ENCODE results near the gene STIP1. TPM values are rescaled to one million over a fixed set of nuclear protein-coding genes. Genes with fewer than 3 reads are reported as not detected.

STIP1 gene
- total and polyA plus RNA-seq, 4 donors, result 22.6 to 58.1 (median 42.5) TPM

DNA sequence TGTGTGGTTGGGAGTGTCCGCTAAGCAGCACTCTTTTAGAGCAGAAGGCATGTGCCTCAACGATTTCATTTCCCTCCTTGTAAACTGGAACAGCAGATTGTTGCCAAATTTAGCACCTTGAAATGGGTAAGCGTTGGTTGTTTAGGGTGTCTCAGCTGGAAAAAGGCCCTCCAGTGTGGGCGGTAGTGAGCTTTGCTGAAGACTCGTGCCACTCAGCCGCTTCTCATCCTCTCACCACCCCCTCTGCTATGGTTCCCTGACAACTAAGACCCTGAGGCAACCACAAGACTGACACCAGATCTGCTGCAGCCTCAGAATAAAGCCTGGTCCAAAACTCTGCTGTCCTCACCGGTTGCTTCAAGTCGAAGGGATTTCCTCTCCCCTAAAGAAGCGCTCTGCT, 10.7 kb downstream of the STIP1 start:
- Histone ChIP-seq H3K9ac (ENCODE audit: low read depth in 1 of 2, low read length in 2 of 2) (no peak overlapping the region), H3K4me3 (ENCODE audit: low read depth in 1 of 3, low read length in 3 of 3) (no peak overlapping the region), H3K27me3 (ENCODE audit: control insufficient read depth in 4 of 4, insufficient read depth in 4 of 4, low read length in 3 of 4) (no peaks in the 10 kb centered on the region), H3K9me3 (ENCODE audit: control insufficient read depth in 4 of 4, low read length in 3 of 4) (no peaks in the 10 kb centered on the region), H3K27ac (ENCODE audit: low read depth in 1 of 2, low read length in 2 of 2) (no peak overlapping the region), H3K4me1 (ENCODE audit: control insufficient read depth in 4 of 4, insufficient read depth in 4 of 4, low read length in 3 of 4) (peaks cover 0 to 6% (median 0%) of the 10 kb centered on the region in 4 donors), H3K36me3 (ENCODE audit: control insufficient read depth in 4 of 4, insufficient read depth in 3 of 4, low read depth in 1 of 4, low read length in 3 of 4) (peaks cover 21 to 70% (median 62%) of the 10 kb centered on the region in 4 donors)
- TF ChIP-seq NR2F2 (IDR thresholded peaks at IDR 0.05), result no peak
- TF ChIP-seq FOXA2 (IDR thresholded peaks at IDR 0.05), result no peak
- TF ChIP-seq SP1 (IDR thresholded peaks at IDR 0.05), result no peak
- TF ChIP-seq HNF4A (conservative IDR thresholded peaks at IDR 0.05), result no peak
- no peak for DNase-seq (ENCODE audit: low spot score)
- 90% methylated on average over 9 of the region's 9 CpGs for WGBS

DNA sequence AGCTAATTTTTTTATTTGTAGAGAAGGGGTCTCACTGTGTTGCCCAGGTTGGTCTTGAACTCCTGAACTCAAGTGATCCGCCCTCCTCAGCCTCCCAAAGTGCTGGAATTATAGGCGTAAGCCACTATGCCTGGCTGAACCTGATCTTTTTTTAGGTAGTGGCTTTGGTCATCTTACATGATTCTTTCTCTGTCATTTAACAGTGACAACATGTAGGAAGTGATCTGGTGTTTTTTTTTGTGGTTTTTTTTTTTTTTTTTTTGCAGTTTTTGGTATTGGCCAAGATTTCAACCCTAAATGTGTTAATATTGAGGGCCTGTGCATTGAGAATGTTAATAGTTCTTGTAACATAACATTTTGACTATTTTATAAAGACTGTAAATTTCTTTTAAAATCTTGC, 12.5 kb downstream of the STIP1 start:
- no peaks in the 10 kb centered on the region for H3K27me3 ChIP-seq (ENCODE audit: control insufficient read depth in 4 of 4, insufficient read depth in 4 of 4, low read length in 3 of 4)
- no peak overlapping the region for H3K4me3 ChIP-seq (ENCODE audit: low read depth in 1 of 3, low read length in 3 of 3)
- DNase-seq (ENCODE audit: low spot score), result no peak
- no peak overlapping the region for H3K27ac ChIP-seq (ENCODE audit: low read depth in 1 of 2, low read length in 2 of 2)
- no peak overlapping the region for H3K9ac ChIP-seq (ENCODE audit: low read depth in 1 of 2, low read length in 2 of 2)
- peaks cover 24 to 77% (median 68%) of the 10 kb centered on the region in 4 donors for H3K36me3 ChIP-seq (ENCODE audit: control insufficient read depth in 4 of 4, insufficient read depth in 3 of 4, low read depth in 1 of 4, low read length in 3 of 4)
- 94% methylated on average over 2 of the region's 2 CpGs for WGBS
- no peaks in the 10 kb centered on the region for H3K9me3 ChIP-seq (ENCODE audit: control insufficient read depth in 4 of 4, low read length in 3 of 4)
- H3K4me1 ChIP-seq (ENCODE audit: control insufficient read depth in 4 of 4, insufficient read depth in 4 of 4, low read length in 3 of 4), result peaks cover 0 to 6% (median 0%) of the 10 kb centered on the region in 4 donors
- TF ChIP-seq GABPA (IDR thresholded peaks at IDR 0.05 in 1 of 2, conservative IDR thresholded peaks at IDR 0.05 in 1 of 2), result no peak
- TF ChIP-seq, protein P1, sequence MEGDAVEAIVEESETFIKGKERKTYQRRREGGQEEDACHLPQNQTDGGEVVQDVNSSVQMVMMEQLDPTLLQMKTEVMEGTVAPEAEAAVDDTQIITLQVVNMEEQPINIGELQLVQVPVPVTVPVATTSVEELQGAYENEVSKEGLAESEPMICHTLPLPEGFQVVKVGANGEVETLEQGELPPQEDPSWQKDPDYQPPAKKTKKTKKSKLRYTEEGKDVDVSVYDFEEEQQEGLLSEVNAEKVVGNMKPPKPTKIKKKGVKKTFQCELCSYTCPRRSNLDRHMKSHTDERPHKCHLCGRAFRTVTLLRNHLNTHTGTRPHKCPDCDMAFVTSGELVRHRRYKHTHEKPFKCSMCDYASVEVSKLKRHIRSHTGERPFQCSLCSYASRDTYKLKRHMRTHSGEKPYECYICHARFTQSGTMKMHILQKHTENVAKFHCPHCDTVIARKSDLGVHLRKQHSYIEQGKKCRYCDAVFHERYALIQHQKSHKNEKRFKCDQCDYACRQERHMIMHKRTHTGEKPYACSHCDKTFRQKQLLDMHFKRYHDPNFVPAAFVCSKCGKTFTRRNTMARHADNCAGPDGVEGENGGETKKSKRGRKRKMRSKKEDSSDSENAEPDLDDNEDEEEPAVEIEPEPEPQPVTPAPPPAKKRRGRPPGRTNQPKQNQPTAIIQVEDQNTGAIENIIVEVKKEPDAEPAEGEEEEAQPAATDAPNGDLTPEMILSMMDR (IDR thresholded peaks at IDR 0.05; ENCODE audit: low read depth, low read length, missing input control), result no peak
- TF ChIP-seq, protein P2, sequence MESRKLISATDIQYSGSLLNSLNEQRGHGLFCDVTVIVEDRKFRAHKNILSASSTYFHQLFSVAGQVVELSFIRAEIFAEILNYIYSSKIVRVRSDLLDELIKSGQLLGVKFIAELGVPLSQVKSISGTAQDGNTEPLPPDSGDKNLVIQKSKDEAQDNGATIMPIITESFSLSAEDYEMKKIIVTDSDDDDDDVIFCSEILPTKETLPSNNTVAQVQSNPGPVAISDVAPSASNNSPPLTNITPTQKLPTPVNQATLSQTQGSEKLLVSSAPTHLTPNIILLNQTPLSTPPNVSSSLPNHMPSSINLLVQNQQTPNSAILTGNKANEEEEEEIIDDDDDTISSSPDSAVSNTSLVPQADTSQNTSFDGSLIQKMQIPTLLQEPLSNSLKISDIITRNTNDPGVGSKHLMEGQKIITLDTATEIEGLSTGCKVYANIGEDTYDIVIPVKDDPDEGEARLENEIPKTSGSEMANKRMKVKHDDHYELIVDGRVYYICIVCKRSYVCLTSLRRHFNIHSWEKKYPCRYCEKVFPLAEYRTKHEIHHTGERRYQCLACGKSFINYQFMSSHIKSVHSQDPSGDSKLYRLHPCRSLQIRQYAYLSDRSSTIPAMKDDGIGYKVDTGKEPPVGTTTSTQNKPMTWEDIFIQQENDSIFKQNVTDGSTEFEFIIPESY (IDR thresholded peaks at IDR 0.05), result no peak

DNA sequence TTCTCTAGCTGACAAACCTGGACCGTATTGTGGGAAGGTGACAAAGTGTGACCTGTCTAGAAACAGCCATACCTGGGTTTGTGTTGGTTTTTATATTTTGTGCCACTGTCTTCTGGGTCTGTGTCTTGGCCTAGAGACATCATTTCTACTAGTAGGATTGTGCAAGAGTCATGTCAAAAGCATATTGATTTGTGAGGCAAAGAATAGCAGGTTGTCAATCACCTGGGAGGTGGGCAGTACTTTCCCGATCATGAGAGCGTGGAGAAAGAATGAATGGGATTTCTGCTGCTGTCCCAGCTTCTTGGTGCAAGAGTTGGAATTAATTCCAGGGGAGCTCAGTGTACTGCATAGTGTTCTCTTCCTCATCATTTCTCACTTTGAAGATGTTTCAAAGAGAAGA, 15.6 kb downstream of the STIP1 start:
- TF ChIP-seq, protein P3, sequence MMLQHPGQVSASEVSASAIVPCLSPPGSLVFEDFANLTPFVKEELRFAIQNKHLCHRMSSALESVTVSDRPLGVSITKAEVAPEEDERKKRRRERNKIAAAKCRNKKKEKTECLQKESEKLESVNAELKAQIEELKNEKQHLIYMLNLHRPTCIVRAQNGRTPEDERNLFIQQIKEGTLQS (IDR thresholded peaks at IDR 0.05), result no peak
- no peak overlapping the region for H3K27ac ChIP-seq (ENCODE audit: low read depth in 1 of 2, low read length in 2 of 2)
- H3K4me3 ChIP-seq (ENCODE audit: low read depth in 1 of 3, low read length in 3 of 3), result no peak overlapping the region
- no peaks in the 10 kb centered on the region for H3K27me3 ChIP-seq (ENCODE audit: control insufficient read depth in 4 of 4, insufficient read depth in 4 of 4, low read length in 3 of 4)
- H3K36me3 ChIP-seq (ENCODE audit: control insufficient read depth in 4 of 4, insufficient read depth in 3 of 4, low read depth in 1 of 4, low read length in 3 of 4), result peaks cover 19 to 56% (median 49%) of the 10 kb centered on the region in 4 donors
- DNase-seq (ENCODE audit: low spot score), result no peak
- no peak overlapping the region for H3K9ac ChIP-seq (ENCODE audit: low read depth in 1 of 2, low read length in 2 of 2)
- WGBS, result 68% methylated on average over 3 of the region's 3 CpGs
- H3K4me1 ChIP-seq (ENCODE audit: control insufficient read depth in 4 of 4, insufficient read depth in 4 of 4, low read length in 3 of 4), result peaks cover 0 to 11% (median 5%) of the 10 kb centered on the region in 4 donors
- no peaks in the 10 kb centered on the region for H3K9me3 ChIP-seq (ENCODE audit: control insufficient read depth in 4 of 4, low read length in 3 of 4)

DNA sequence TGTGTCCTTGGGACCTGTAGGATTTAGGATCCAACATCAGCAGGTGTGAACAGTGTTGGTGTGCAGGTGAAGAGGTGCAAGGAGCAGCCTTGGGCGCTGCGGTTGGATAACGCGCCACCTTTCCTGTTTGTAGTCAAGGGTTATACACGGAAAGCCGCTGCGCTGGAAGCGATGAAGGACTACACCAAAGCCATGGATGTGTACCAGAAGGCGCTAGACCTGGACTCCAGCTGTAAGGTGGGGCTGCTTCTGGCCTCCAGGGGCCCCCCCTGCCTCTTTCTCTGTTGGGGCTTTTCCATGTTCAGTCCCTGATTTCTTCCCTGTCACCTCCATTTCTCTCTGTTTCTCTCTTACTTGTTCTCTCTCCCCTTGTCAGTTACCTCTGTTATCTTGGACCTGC, 17.0 kb downstream of the STIP1 start:
- no peaks in the 10 kb centered on the region for H3K9me3 ChIP-seq (ENCODE audit: control insufficient read depth in 4 of 4, low read length in 3 of 4)
- no peak overlapping the region for H3K4me3 ChIP-seq (ENCODE audit: low read depth in 1 of 3, low read length in 3 of 3)
- H3K4me1 ChIP-seq (ENCODE audit: control insufficient read depth in 4 of 4, insufficient read depth in 4 of 4, low read length in 3 of 4), result peaks cover 0 to 12% (median 5%) of the 10 kb centered on the region in 4 donors
- H3K9ac ChIP-seq (ENCODE audit: low read depth in 1 of 2, low read length in 2 of 2), result no peak overlapping the region
- DNase-seq (ENCODE audit: low spot score), result no peak
- TF ChIP-seq NR2F2 (IDR thresholded peaks at IDR 0.05), result no peak
- TF ChIP-seq FOXA1 (IDR thresholded peaks at IDR 0.05), result no peak
- no peak for TF ChIP-seq FOXA2 (IDR thresholded peaks at IDR 0.05)
- TF ChIP-seq HNF4A (conservative IDR thresholded peaks at IDR 0.05), result no peak
- TF ChIP-seq, protein P4, sequence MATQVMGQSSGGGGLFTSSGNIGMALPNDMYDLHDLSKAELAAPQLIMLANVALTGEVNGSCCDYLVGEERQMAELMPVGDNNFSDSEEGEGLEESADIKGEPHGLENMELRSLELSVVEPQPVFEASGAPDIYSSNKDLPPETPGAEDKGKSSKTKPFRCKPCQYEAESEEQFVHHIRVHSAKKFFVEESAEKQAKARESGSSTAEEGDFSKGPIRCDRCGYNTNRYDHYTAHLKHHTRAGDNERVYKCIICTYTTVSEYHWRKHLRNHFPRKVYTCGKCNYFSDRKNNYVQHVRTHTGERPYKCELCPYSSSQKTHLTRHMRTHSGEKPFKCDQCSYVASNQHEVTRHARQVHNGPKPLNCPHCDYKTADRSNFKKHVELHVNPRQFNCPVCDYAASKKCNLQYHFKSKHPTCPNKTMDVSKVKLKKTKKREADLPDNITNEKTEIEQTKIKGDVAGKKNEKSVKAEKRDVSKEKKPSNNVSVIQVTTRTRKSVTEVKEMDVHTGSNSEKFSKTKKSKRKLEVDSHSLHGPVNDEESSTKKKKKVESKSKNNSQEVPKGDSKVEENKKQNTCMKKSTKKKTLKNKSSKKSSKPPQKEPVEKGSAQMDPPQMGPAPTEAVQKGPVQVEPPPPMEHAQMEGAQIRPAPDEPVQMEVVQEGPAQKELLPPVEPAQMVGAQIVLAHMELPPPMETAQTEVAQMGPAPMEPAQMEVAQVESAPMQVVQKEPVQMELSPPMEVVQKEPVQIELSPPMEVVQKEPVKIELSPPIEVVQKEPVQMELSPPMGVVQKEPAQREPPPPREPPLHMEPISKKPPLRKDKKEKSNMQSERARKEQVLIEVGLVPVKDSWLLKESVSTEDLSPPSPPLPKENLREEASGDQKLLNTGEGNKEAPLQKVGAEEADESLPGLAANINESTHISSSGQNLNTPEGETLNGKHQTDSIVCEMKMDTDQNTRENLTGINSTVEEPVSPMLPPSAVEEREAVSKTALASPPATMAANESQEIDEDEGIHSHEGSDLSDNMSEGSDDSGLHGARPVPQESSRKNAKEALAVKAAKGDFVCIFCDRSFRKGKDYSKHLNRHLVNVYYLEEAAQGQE (IDR thresholded peaks at IDR 0.05), result no peak
- TF ChIP-seq RAD21 (IDR thresholded peaks at IDR 0.05), result no peak
- TF ChIP-seq, protein P2 (IDR thresholded peaks at IDR 0.05), result no peak
- TF ChIP-seq GABPA (IDR thresholded peaks at IDR 0.05 in 1 of 2, conservative IDR thresholded peaks at IDR 0.05 in 1 of 2), result no peak
- no peak for TF ChIP-seq YY1 (IDR thresholded peaks at IDR 0.05)
- 96% methylated on average over 9 of the region's 9 CpGs for WGBS
- H3K36me3 ChIP-seq (ENCODE audit: control insufficient read depth in 4 of 4, insufficient read depth in 3 of 4, low read depth in 1 of 4, low read length in 3 of 4), result peaks cover 21 to 42% (median 35%) of the 10 kb centered on the region in 4 donors
- no peak overlapping the region for H3K27ac ChIP-seq (ENCODE audit: low read depth in 1 of 2, low read length in 2 of 2)
- no peaks in the 10 kb centered on the region for H3K27me3 ChIP-seq (ENCODE audit: control insufficient read depth in 4 of 4, insufficient read depth in 4 of 4, low read length in 3 of 4)

All from liver (tissue), 9 donors.